ENCODE data around the gene NTSR1. TPM values are rescaled to one million over a fixed set of nuclear protein-coding genes. Genes with fewer than 3 reads are reported as not detected.

NTSR1 gene
- total RNA-seq, 1 experiment from 2014 or later, result not detected

DNA sequence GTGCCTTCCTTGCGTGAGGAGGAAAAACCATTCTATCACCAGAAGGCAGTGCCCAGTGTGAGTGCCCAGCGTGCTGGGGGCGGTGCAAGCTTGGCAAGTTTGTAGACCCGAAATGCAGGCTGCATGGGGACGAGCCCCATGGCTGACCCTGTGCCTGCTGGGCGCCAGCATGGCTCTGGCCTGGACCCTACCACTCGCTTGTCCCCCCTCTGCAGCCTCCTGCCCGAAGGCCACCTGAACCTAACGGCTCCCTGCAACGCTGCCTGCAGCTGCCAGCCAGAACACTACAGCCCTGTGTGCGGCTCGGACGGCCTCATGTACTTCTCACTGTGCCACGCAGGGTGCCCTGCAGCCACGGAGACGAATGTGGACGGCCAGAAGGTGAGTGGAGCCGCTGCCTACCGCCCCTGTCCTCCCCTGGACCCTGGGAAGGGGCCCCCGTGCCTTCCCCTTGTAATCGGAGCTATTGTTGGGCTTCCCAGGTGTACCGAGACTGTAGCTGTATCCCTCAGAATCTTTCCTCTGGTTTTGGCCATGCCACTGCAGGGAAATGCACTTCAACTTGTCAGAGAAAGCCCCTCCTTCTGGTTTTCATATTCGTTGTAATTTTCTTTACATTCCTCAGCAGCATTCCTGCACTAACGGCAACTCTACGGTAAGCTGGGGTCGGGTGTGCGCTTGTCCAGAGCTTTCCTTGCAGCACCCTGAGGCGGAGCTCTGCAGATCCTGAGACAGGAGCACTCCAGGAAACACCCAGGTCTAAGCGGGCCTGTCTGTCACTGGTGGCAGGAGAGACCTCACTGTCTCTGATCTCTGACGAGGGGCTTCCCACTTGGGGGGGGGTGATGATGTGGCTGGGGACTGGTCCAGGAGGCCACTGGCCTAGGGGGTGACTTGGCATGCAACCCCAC is 40.9 kb upstream of the NTSR1 start:
- H3K27ac ChIP-seq, result no peak overlapping the region
- peaks cover 2% of the 10 kb centered on the region; the same call in 1 of the 2 replicates for H3K36me3 ChIP-seq
- peaks cover 14% of the 10 kb centered on the region for H3K4me1 ChIP-seq (replicated peaks)
- H3K4me3 ChIP-seq, result no peak overlapping the region
- no peak for DNase-seq (ENCODE audit: low read depth in 1 of 2, low spot score in 2 of 2)
- no peaks in the 10 kb centered on the region for H3K27me3 ChIP-seq (replicated peaks)
- no peaks in the 10 kb centered on the region for H3K9me3 ChIP-seq (replicated peaks)

GRCh38 chr20:62668441-62669027 is 40.1 kb upstream of the NTSR1 start:
- peak; percentile 73 to 80 for DNase-seq (ENCODE audit: low read depth in 1 of 2, low spot score in 2 of 2)
- no peak overlapping the region for H3K4me3 ChIP-seq
- H3K9me3 ChIP-seq (replicated peaks), result no peaks in the 10 kb centered on the region
- H3K4me1 ChIP-seq (replicated peaks), result peaks cover 14% of the 10 kb centered on the region
- peaks cover 2% of the 10 kb centered on the region; the same call in 1 of the 2 replicates for H3K36me3 ChIP-seq
- no peaks in the 10 kb centered on the region for H3K27me3 ChIP-seq (replicated peaks)
- H3K27ac ChIP-seq, result no peak overlapping the region

DNA sequence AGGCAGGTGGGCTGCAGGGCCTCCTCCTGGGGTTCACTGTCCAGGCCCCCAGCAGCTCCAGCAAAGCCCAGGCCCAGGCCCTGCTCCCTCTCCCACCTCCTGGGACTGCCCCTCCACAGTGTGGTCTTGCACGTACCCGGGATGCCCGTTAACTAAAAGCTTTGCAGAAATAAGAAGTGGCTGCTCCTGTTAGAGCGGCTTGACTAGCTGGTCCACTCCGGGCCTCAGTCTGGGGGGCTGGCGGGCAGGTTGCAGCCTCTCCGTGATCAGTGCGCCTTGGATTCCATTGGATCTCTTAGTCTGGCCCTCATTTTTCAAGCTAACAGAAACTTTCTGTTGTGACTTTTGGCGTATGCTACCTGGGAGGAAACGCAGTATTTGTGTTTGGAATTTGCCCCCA is 39.4 kb upstream of the NTSR1 start:
- Histone ChIP-seq H3K27me3 (replicated peaks) (no peaks in the 10 kb centered on the region), H3K9me3 (replicated peaks) (no peaks in the 10 kb centered on the region), H3K4me1 (replicated peaks) (peaks cover 15% of the 10 kb centered on the region), H3K36me3 (peaks cover 2% of the 10 kb centered on the region; the same call in 1 of the 2 replicates), H3K4me3 (no peak overlapping the region), H3K27ac (no peak overlapping the region)
- no peak for DNase-seq (ENCODE audit: low read depth in 1 of 2, low spot score in 2 of 2)

- H3K9me3 ChIP-seq (replicated peaks), result no peaks in the 10 kb centered on the region
- peaks cover 2% of the 10 kb centered on the region; the same call in 1 of the 2 replicates for H3K36me3 ChIP-seq
- 0 out of 2 replicates have a peak, but pooled peaks cover 3% of the 10 kb centered on the region for H3K27me3 ChIP-seq (replicated peaks)
- peaks cover 24% of the 10 kb centered on the region for H3K4me1 ChIP-seq (replicated peaks)
- DNase-seq (ENCODE audit: low read depth in 1 of 2, low spot score in 2 of 2), result no peak
- H3K27ac ChIP-seq, result no peak overlapping the region
- no peak overlapping the region for H3K4me3 ChIP-seq
Observed at GRCh38 chr20:62670156-62670555, 38.5 kb upstream of the NTSR1 start.

- H3K9me3 ChIP-seq (replicated peaks), result no peaks in the 10 kb centered on the region
- peaks cover 31% of the 10 kb centered on the region for H3K4me1 ChIP-seq (replicated peaks)
- 0 out of 2 replicates have a peak, but pooled peaks cover 3% of the 10 kb centered on the region for H3K27me3 ChIP-seq (replicated peaks)
- no peak for DNase-seq (ENCODE audit: low read depth in 1 of 2, low spot score in 2 of 2)
- H3K27ac ChIP-seq, result no peak overlapping the region
- H3K4me3 ChIP-seq, result no peak overlapping the region
- peaks cover 2% of the 10 kb centered on the region; the same call in 1 of the 2 replicates for H3K36me3 ChIP-seq
Observed at GRCh38 chr20:62670998-62671397, 37.6 kb upstream of the NTSR1 start.

DNA sequence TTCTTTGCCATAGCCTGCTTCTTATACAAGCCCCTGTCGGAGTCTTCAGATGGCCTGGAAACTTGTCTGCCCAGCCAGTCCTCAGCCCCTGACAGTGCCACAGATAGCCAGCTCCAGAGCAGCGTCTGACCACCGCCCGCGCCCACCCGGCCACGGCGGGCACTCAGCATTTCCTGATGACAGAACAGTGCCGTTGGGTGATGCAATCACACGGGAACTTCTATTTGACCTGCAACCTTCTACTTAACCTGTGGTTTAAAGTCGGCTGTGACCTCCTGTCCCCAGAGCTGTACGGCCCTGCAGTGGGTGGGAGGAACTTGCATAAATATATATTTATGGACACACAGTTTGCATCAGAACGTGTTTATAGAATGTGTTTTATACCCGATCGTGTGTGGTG is 36.9 kb upstream of the NTSR1 start:
- H3K4me1 ChIP-seq (replicated peaks), result peaks cover 29% of the 10 kb centered on the region
- no peak for DNase-seq (ENCODE audit: low read depth in 1 of 2, low spot score in 2 of 2)
- no peaks in the 10 kb centered on the region for H3K9me3 ChIP-seq (replicated peaks)
- H3K27me3 ChIP-seq (replicated peaks), result peaks cover 3% of the 10 kb centered on the region; the same call in 1 of the 2 replicates
- H3K27ac ChIP-seq, result no peak overlapping the region
- peaks cover 2% of the 10 kb centered on the region; the same call in 1 of the 2 replicates for H3K36me3 ChIP-seq
- H3K4me3 ChIP-seq, result no peak overlapping the region

DNA sequence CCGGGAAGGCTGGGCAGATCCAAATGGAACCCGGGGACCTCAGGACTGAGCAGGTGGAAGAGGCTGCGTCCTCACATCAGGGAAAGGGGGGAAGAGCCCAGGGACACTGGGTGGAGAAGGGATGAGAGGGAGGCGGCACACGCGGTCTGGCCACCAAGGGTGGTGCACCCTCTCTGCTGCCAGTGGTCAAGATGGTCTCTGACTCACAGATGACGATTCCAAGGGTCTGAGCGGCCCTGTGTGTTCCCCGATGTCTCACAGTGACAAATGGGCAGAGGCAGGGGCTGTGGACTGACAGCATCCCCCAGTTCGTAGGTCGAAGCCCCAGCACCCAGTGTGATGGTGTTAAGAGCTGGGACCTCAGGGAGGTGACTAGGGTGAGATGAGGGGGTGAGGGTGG is 34.3 kb upstream of the NTSR1 start:
- DNase-seq (ENCODE audit: low read depth in 1 of 2, low spot score in 2 of 2), result no peak
- H3K9me3 ChIP-seq (replicated peaks), result no peaks in the 10 kb centered on the region
- no peaks in the 10 kb centered on the region for H3K36me3 ChIP-seq
- H3K4me1 ChIP-seq (replicated peaks), result peaks cover 17% of the 10 kb centered on the region
- H3K27ac ChIP-seq, result no peak overlapping the region
- H3K4me3 ChIP-seq, result no peak overlapping the region
- H3K27me3 ChIP-seq (replicated peaks), result peaks cover 3% of the 10 kb centered on the region; the same call in 1 of the 2 replicates

DNA sequence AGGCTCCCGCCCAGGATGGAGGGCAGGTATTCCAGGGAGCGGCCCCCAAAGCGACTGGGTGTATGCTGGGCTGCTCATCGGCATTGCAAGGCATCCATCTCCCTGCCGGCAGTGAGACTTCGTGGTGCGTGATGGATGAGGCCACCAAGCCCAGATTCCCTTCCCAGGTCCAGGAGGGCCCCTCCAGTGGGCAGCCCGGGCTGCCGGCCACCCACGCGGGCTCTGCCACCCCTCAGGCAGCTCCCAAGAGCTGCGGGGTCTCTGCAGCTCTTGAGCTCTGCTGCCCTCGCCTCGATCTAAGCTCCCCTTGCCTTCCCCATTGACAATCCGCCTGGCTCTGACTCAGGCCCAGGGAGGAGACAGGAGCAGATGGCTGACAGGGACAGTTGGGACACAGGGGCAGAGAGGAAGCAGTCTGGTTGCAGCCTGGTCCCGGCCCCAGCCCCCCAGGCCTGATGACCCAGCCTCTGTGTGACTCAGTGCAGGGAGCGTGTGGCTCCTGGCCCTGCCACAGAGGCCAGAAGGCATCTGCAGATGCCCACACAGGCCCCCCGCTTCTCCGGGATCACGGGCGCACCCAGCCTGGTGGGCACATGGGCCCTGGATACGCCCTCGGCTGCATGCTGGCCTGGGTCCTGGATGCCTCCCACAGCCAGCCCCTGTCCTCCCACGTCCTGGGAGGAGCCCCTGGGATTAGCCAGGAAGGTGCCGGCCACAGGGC is 33.3 kb upstream of the NTSR1 start:
- DNase-seq (ENCODE audit: low read depth in 1 of 2, low spot score in 2 of 2), result peak in 1 of 2 experiments; percentile 26
- Histone ChIP-seq H3K4me3 (no peak overlapping the region), H3K36me3 (no peaks in the 10 kb centered on the region), H3K9me3 (replicated peaks) (0 out of 2 replicates have a peak, but pooled peaks cover 5% of the 10 kb centered on the region), H3K27ac (no peak overlapping the region), H3K27me3 (replicated peaks) (peaks cover 6% of the 10 kb centered on the region; the same call in 1 of the 2 replicates), H3K4me1 (replicated peaks) (peaks cover 17% of the 10 kb centered on the region)

DNA sequence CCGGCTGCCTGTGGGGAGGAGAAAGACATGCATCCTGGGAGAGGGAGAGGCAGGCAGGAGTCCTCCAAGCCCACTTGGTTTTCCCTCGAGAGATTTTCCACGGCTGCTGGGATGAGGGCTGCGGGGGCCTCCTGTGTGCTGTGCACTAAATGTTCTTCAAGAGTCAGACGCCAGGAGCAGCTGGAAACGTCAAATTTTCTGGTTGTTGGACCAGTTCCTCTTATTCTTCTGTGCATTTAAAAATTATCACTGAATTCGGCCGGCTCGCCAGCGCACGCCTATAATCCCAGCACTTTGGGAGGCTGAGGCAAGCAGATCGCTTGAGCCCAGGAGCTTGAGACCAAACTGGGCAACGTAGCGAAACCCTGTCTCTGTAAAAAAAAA is 32.8 kb upstream of the NTSR1 start:
- DNase-seq (ENCODE audit: low read depth in 1 of 2, low spot score in 2 of 2), result no peak

DNA sequence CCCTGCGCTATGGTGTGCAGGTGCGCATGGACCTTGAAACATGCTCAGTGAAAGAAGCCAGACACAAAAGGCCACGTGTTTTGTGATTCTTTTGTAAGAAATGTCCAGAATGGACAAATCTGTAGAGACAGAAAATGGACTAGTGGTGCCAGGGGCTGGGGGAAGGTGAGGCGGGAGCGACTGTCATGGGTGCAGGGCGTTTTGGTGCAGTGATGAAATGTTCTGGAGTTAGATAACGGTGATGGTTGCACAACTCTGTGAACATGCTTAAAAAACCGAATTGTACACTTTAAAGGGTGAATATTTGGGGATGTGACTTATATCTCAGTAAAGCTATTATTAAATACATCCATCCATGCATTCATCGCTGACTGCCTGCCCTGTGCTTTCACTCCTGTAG is 31.7 kb upstream of the NTSR1 start:
- Histone ChIP-seq H3K9me3 (replicated peaks) (peaks cover 5% of the 10 kb centered on the region; the same call in 1 of the 2 replicates), H3K36me3 (no peaks in the 10 kb centered on the region), H3K4me3 (no peak overlapping the region), H3K27me3 (replicated peaks) (peaks cover 8% of the 10 kb centered on the region; the same call in 1 of the 2 replicates), H3K27ac (no peak overlapping the region), H3K4me1 (replicated peaks) (peaks cover 17% of the 10 kb centered on the region)
- no peak for DNase-seq (ENCODE audit: low read depth in 1 of 2, low spot score in 2 of 2)

More for the DNA sequence above, 32.8 kb upstream of the NTSR1 start:
- H3K4me1 ChIP-seq (replicated peaks), result peaks cover 17% of the 10 kb centered on the region
- no peaks in the 10 kb centered on the region for H3K36me3 ChIP-seq
- H3K4me3 ChIP-seq, result no peak overlapping the region
- H3K9me3 ChIP-seq (replicated peaks), result 0 out of 2 replicates have a peak, but pooled peaks cover 5% of the 10 kb centered on the region
- H3K27me3 ChIP-seq (replicated peaks), result peaks cover 6% of the 10 kb centered on the region; the same call in 1 of the 2 replicates
- H3K27ac ChIP-seq, result no peak overlapping the region

- Histone ChIP-seq H3K9me3 (replicated peaks) (peaks cover 5% of the 10 kb centered on the region; the same call in 1 of the 2 replicates), H3K27me3 (replicated peaks) (peaks cover 12% of the 10 kb centered on the region; the same call in 1 of the 2 replicates)
- no peak for DNase-seq (ENCODE audit: low read depth in 1 of 2, low spot score in 2 of 2)
Observed at GRCh38 chr20:62677678-62678077, 31.0 kb upstream of the NTSR1 start.

DNA sequence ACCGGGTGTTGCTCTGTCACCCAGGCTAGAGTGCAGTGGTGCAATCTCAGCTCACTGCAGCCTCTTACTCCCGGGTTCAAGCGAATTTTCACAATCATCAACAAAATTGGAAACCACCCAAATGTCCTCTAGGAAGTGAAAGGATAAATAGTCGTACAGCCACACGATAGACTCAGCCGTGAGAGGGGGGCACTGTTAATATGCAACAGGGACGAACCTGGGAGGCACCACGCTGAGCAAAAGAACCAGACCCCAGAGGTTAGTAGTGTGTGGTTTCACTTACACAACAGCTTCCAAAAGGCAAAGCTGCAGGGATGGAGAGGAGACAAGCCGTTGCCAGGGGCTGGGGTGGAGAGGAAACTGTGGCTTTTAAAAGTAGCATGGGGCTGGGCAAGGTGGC is 30.1 kb upstream of the NTSR1 start:
- no peak for DNase-seq (ENCODE audit: low read depth in 1 of 2, low spot score in 2 of 2)
- H3K4me1 ChIP-seq (replicated peaks), result peaks cover 17% of the 10 kb centered on the region
- peaks cover 5% of the 10 kb centered on the region; the same call in 1 of the 2 replicates for H3K9me3 ChIP-seq (replicated peaks)
- H3K4me3 ChIP-seq, result no peak overlapping the region
- no peaks in the 10 kb centered on the region for H3K36me3 ChIP-seq
- peaks cover 17% of the 10 kb centered on the region; the same call in 1 of the 2 replicates for H3K27me3 ChIP-seq (replicated peaks)
- H3K27ac ChIP-seq, result no peak overlapping the region

More at GRCh38 chr20:62677678-62678077, 31.0 kb upstream of the NTSR1 start:
- H3K27ac ChIP-seq, result no peak overlapping the region
- H3K4me1 ChIP-seq (replicated peaks), result peaks cover 17% of the 10 kb centered on the region
- no peaks in the 10 kb centered on the region for H3K36me3 ChIP-seq
- H3K4me3 ChIP-seq, result no peak overlapping the region

DNA sequence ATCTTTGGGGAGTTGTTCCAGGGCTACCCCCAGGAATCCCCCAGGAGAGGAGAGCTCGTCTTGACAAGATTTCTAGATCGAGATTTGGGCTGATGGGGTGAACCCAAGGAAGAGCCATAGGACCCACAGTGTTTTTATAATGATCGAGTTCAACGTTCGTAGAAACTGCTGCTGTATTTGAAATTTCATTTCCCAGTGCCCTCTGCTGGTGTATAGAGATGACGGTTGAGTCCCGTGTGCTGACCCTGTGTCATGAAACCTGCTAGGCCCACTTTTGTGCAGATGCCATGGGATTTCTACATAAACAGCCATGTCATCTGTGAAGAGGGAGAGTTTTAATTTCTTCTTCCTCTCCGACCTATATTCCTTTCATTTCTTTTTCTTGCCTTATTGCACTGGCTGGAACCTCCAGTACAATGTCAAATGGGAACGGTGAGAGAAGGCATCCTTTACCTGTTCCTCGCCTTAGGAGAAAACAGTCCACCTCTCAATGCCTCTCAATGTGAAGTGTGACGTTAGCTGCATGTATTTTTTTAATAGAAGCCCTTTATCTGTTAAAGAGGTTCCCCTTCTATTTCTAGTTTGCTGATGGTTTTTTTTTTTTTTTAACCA is 28.6 kb upstream of the NTSR1 start:
- Histone ChIP-seq H3K27ac (no peak overlapping the region), H3K9me3 (replicated peaks) (peaks cover 5% of the 10 kb centered on the region; the same call in 1 of the 2 replicates), H3K4me1 (replicated peaks) (peaks cover 7% of the 10 kb centered on the region), H3K36me3 (no peaks in the 10 kb centered on the region), H3K27me3 (replicated peaks) (peaks cover 17% of the 10 kb centered on the region; the same call in 1 of the 2 replicates), H3K4me3 (no peak overlapping the region)
- no peak for DNase-seq (ENCODE audit: low read depth in 1 of 2, low spot score in 2 of 2)
